ENCODE results near the gene OSTN.

DNA sequence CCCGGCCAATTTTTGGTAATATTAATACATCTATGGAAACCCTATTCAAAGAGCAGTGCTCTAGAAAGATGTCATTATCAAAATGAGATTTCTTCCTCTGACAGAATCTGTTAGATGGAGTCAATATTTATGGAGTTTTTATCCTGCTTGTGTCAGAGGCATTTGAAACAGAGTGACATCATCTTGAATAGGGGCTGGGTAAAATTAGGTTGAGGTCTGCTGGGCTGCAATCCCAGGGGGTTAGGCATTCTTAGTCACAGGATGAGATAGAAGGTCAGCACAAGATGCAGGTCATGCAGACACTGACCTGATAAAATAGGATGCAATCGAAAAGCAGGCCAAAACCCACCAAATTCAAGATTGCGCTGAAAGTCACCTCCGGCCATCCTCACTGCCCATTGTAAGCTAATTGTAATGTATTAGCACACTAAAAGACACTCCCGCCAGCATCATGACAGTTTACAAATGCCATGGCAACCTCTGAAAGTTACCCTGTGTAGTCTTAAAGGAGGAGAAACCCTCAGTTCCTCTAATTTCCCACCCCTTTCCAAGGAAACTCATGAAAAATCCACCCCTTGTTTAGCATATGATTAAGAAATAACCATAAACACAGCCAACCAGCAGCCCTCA lies 102.9 kb downstream of the OSTN start:
- TF ChIP-seq, protein P1, sequence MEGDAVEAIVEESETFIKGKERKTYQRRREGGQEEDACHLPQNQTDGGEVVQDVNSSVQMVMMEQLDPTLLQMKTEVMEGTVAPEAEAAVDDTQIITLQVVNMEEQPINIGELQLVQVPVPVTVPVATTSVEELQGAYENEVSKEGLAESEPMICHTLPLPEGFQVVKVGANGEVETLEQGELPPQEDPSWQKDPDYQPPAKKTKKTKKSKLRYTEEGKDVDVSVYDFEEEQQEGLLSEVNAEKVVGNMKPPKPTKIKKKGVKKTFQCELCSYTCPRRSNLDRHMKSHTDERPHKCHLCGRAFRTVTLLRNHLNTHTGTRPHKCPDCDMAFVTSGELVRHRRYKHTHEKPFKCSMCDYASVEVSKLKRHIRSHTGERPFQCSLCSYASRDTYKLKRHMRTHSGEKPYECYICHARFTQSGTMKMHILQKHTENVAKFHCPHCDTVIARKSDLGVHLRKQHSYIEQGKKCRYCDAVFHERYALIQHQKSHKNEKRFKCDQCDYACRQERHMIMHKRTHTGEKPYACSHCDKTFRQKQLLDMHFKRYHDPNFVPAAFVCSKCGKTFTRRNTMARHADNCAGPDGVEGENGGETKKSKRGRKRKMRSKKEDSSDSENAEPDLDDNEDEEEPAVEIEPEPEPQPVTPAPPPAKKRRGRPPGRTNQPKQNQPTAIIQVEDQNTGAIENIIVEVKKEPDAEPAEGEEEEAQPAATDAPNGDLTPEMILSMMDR (IDR thresholded peaks at IDR 0.05; ENCODE audit: poor library complexity, severe bottlenecking) = no peak
- no peak for TF ChIP-seq EZH2 (IDR thresholded peaks at IDR 0.05; ENCODE audit: borderline replicate concordance, insufficient read depth, low read length, poor library complexity, severe bottlenecking)

All from neural cell (in vitro differentiated cells).